HG02852 (cell line): ENCODE data around the gene CHN1.

ENCODE experiments used
- ATAC-seq: cut with Tn5 transposase; IDR thresholded peaks from one replicate; pipeline ENCODE4 v1.9.1; 2021; ENCODE audit warnings: mild to moderate bottlenecking, moderate library complexity; ENCODE audit not compliant: unreplicated experiment

The CHN1 gene

GRCh38 chr2:174929786-174930185 is 75.4 kb downstream of the CHN1 start:
- no peak for ATAC-seq

- ATAC-seq = no peak
These were observed 80.0 kb downstream of the CHN1 start for GRCh38 chr2:174925046-174925784.

GRCh38 chr2:174924061-174924693 is 81.0 kb downstream of the CHN1 start:
- no peak for ATAC-seq

GRCh38 chr2:174919947-174920595 is 85.1 kb downstream of the CHN1 start:
- ATAC-seq = no peak

GRCh38 chr2:174918886-174919526 is 86.2 kb downstream of the CHN1 start:
- no peak for ATAC-seq

GRCh38 chr2:174916270-174916930 is 88.8 kb downstream of the CHN1 start:
- ATAC-seq = no peak

GRCh38 chr2:174914853-174915760 is 90.1 kb downstream of the CHN1 start:
- no peak for ATAC-seq

GRCh38 chr2:174908284-174908683 is 96.9 kb downstream of the CHN1 start:
- ATAC-seq = no peak

- no peak for ATAC-seq
These were observed 102.0 kb downstream of the CHN1 start for GRCh38 chr2:174903264-174903556.

- ATAC-seq = no peak
These were observed 102.5 kb downstream of the CHN1 start for GRCh38 chr2:174902506-174903263.

- no peak for ATAC-seq
These were observed 104.1 kb downstream of the CHN1 start for GRCh38 chr2:174901075-174901474.

- no peak for ATAC-seq
These were observed 107.9 kb downstream of the CHN1 start for GRCh38 chr2:174897286-174897685.

- no peak for ATAC-seq
These were observed 112.2 kb downstream of the CHN1 start for GRCh38 chr2:174893018-174893417.

- ATAC-seq = no peak
These were observed 112.6 kb downstream of the CHN1 start for GRCh38 chr2:174892546-174892945.

GRCh38 chr2:174888646-174889271 is 116.4 kb downstream of the CHN1 start:
- ATAC-seq = no peak

GRCh38 chr2:174888146-174888545 is 117.0 kb downstream of the CHN1 start:
- no peak for ATAC-seq

- no peak for ATAC-seq
These were observed 122.8 kb downstream of the CHN1 start for GRCh38 chr2:174882416-174882815.

GRCh38 chr2:174881678-174882077 is 123.5 kb downstream of the CHN1 start:
- no peak for ATAC-seq

- no peak for ATAC-seq
These were observed 126.5 kb downstream of the CHN1 start for GRCh38 chr2:174878537-174879147.
